ENCODE measurements around the gene ATF4.

DNA sequence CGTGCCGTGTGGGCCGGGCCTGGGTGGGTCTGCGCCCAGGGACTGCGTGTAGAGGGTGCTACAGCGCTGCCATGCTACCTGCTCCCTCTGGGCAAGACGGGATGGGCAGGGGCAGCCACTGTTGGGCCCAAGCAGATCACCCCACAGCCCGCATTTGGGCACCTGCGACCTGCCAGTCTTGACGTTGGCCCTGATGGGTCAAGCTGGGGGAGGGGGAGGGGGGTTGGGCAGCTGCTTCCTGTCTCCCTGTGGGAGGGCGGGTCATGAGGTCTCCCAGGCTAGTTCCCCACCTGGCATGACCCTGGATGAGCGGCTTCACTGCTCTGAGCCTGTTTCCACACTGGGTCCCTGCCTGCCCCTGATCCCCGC lies 15.0 kb downstream of the ATF4 start:
- TF ChIP-seq POLR2AphosphoS5 (IDR thresholded peaks at IDR 0.05; ENCODE audit: low read depth, low read length) (no peak), POLR2A (IDR thresholded peaks at IDR 0.05; ENCODE audit: low read depth, low read length) (no peak), TAF1 (IDR thresholded peaks at IDR 0.05; ENCODE audit: borderline replicate concordance, low read depth, low read length) (no peak)

Data from GM12892 (cell line).